ENCODE data around the gene ODC1.
"Not testable (repeated sequence)": the region's sequence is repeated elsewhere in the genome, so short reads cannot be mapped to it uniquely, and the experiment has no call there.

The ODC1 gene

DNA sequence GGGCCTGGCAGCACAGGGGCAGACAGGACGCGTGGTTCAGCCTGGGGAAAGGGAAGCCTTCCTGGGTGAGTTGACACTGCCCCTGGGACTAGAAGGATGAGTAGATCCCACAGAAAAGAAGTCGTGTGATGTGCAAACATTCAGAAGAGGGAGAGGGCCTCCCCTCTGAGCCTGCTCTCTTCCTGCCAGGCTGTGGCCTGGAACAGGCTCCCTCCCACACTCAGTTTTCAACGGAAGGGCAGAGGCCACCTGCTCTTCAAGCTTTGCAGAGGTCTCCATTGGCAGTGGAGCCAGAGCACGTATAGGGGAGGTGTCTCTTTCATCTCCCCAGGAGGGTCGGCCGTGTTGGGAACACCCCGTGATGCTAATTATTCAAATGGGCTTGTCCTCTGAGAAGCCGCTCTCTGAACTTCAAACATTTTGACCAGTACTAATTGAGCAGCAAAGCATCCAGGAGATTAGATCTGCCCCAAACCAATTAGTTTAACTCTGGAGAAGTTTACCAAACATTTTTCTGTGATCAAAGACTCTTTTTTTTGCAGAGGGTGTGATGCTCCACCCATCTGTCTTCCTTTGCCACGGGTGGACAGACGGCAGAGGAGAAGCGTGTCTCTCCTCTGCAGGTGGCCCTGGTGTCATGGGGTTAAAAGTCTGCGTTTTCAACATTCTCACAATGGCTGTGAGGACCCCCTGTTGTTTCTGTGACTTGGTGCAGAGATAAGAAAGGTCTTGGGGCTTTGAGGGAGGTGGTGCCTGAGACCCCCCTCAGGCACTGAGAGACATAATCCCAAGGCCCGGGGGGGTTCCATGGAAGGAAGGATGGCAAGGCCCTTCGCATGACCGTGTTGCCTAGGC lies 29.5 kb upstream of the ODC1 start:
- no peak for DNase-seq

DNA sequence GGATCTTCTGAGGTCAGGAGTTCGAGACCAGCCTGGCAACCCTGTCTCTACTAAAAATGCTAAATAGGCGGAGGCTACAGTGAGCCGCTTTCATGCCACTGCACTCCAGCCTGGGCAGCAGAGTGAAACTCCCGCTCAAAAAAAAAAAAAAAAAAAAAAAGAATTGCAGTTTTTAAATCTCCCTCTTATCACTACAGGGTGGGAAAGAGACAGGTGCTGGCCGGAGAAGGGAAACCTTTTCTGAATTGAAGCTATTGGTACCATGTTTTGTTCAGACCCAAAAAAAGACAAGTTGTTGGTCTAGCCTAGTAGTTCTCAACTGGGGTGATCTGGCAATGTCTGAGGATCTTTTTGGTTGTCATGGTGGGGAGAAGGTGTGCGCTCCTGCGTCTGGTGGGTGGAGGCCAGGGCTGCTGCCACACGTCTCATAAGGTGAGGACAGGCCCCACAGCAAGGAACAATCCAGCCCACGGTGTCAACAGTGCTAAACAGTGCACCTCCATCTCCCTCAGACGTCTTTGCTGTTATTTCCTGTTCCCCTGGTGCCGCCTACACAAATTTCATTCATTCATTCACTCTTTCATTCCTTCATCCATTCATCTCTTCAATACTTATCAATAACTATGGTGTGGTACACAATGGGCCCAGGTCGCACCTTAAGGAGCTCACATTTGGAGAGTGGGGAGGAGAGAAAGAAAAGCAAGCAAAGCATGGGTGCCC lies 28.8 kb upstream of the ODC1 start:
- DNase-seq = no peak

DNA sequence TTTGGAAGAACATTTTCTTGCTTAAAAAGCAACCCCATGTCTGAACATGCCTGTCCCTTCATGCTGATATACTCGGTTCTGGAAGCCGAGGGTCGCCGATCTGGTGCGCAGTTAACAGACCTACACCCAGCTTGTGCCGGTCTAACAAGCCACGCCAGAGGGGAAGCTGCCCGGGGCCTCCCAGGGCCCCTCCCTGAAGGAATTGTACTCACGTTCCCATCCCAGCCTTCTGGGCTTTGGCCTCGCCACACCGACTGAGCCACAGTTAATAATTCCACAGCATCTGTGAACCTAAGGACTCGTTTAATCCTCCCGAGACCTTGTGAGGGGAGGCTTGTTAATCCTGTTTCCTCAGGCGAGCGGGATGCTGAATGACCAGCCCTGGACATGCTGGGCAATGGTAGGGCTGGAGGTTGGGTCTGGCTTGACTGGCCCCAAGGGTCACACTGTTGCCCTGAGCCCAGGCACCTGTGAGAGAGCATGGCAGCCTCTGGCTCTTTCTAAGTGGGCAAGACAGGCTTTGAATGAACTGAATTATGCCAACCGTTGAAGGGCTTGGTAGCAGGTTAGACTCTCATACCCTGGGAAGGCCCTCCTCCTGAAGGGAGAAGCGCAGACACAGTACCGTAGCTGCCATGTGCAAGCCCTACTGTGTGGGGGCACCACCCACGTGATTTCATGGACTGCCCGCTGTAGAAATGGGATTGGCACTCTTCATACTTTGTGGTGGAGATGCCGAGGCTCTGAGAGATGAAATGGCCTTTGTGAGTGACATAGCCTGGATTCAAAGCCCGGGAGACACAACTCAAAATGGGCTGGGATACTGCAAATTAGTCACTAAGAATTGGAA lies 27.9 kb upstream of the ODC1 start:
- DNase-seq = no peak

DNA sequence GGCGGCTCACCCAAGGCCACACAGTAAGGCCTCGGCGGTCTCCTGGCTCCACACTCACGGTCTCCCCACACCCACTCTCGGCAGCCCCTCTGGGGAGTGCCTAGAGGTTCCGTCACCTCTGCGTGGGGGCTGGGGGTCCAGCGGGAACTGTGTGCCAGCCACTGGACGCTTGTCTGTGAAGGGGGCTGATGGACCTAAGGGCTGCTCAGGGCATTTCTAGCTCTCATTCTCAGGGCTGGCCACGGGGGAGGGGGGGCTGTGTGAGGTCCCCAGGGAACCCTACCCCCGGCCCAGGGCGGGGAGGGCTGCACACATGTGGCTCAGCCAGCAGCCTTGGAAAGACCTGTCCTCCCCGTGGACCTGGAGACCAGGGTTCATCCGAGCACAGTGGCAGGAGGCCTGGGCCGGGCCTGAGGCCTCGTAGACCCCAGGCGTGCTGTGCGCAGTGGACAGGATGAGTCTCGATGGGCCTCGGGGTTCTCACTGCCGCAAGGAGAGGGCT lies 27.1 kb upstream of the ODC1 start:
- no peak for DNase-seq

DNA sequence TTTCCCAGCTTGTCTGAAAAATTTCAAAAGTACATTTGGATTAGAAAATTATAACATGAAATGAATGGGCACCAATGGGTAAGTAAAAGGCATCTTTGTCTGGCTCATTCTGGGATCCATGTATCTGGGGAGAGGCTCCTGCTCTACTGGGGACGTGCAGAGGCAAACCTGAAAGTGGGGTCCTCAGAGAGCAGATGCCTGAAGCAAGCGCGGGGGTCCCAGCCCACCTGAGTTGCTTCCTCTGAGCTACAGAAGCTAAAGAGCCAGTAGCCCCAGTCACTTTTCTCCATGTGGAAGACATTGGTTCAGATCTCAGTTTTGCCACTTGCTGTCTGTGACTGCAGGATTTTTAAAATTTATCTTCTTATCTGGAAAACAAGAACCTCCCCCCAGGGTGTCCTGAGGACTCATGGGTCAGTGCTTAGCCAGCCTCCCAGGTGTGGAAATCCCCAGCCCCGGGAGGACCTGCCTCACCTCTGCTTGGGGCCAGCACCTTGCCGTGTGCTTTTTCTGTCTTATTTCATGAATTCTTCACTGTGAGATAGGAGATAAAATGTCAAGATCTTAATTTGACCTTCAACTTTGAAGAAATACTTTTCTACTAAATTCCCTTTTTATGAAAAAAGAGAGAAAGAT lies 25.1 kb upstream of the ODC1 start:
- DNase-seq = no peak

DNA sequence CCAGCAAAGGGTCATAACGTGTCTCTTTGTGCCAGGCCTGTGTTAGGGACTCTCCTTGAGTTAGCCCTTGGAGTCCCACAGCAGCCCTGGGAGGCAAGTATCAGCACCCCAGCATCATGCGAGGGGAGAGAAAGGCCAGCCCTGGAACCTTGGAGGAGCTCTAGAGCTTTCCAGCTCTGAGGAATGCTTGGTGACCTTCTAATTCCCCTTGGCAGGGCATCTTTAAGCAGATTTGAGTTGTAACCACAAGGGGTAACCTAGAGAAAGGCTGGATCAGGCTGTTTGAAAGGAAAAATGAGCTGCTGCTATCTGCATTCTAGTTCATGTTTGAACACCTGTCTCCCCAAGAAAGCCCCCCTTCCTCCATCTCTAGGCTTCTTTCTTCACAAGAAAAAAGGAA lies 23.8 kb upstream of the ODC1 start:
- DNase-seq = no peak

DNA sequence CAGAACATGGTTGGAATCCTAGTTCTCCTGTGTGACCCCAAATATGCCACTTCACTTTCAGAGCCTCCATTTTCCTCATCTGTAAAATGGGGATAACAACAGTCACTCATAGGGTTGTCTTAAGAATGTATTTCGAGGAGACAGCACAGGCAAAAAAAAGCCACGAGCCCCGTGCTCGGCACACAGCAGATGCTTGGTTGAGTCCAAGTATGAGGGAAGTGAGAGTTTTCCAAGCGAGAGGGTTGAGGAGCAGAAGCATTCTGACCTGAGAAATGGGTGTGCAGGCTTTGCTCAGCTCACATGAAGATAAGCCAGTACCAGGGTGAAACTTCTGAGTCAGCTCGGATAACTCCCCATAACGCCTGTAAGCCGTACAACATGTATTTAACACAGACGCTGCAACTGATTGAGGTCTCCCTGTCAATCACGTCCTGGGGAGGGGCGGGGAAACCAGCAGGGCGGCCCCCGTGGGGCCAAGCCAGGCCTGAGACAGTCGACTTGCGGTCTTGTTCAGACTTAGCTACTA lies 23.0 kb upstream of the ODC1 start:
- DNase-seq = no peak

DNA sequence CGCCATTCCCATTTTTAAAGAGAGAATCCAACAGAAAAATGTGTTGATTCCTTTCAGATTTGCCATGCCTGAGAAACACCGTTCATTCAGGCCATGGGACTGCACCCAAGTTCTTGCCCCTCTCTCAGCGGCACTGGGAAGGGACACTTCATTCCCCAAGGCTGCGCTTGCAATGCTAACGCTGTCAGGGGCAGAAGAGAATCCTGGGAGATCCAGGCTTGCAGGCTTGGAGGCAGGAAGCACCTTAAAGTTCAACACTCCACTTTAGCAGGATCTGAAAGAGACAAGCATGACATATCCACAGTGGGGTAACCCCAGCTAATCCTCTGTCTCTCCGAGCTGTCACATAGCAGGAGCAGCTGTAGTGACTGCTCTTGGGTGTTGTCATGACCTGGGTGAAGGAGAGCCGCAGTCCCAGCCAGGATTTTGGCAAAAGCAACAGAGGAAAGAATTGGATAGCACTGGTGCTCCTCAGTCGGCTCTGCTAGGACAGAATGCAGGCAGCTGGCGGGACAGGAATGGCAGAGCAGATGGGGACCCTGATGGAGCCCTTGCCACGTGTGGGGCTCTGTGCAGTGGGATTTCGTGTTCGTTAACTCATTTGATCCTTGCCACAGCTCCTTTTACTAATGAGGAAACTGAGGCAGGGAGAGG lies 22.0 kb upstream of the ODC1 start:
- no peak for DNase-seq

DNA sequence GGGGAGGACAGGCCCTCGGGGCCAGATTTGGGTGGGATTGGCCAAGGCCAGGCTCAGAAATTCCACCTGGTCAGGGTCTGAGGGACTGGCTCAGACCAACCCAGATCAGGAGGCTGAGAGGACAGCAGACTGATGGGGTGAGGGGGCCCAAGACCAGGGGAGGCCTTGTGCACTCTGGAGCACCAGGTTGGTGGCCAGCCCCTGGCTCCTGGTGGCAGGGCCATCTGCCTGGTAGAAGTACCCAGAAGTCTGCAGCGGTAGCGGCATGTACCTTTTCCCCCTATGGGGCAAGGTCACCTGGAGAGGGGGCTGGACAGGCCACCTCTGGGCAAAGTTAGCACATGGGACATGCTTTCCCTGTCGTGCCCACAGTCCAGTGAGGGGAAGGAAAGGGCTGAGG lies 21.2 kb upstream of the ODC1 start:
- no peak for DNase-seq

DNA sequence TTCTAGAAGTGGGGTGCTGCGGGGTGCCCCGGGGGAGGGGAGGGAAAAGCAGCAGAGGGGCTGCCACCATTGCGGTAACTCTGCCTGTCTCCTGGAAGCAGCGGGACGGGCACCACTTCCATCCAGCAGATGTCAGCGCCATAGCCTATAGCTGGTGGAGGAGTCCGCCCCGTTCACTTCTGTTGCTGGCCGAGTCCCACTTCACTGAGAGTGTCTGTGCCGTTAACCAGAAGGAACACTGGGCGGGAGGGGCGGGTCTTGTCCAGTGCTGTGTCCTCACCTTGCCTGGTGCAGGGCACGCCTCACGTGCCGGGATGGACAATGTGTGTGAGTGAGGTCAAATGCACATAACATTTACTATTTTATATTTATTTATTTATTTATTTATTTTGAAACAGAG lies 19.3 kb upstream of the ODC1 start:
- no peak for DNase-seq

DNA sequence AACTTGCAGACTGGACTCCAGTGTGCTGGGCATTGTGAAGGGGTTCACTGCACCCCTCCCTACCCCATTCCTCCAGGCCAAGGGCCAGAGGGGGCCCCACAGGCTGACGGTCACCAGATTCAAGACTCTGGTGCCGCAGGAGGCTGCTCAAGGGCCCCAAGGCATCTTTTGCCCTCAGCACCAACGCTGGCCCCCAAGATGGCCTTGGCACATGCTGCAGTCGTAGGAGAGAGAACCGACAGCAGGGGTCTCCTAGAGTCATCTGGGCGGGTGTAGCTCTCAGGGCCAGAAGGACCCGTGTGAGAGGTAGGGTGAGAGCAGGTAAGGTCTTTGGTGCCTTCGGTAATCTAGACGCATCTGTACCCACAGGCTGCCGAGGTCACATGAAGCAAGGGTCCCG lies 18.7 kb upstream of the ODC1 start:
- no peak for DNase-seq

DNA sequence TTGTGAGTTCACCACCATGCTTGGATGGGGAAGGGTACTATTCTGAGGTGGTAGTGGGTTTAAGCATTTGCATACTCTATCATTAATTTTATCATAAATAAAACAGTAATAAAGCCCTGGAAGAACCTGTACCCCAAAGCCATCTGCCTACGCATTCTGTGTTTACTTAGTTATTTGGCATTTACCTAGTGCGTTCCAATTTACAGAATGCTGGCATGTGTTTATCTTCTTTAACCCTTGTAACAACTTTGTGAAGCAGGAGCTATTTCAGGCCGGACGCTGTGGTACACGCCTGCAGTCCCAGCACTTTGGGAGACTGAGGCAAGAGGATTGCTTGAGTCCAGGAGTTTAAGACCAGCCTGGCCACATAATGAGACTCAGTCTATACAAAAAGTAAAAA lies 17.8 kb upstream of the ODC1 start:
- DNase-seq = no peak

DNA sequence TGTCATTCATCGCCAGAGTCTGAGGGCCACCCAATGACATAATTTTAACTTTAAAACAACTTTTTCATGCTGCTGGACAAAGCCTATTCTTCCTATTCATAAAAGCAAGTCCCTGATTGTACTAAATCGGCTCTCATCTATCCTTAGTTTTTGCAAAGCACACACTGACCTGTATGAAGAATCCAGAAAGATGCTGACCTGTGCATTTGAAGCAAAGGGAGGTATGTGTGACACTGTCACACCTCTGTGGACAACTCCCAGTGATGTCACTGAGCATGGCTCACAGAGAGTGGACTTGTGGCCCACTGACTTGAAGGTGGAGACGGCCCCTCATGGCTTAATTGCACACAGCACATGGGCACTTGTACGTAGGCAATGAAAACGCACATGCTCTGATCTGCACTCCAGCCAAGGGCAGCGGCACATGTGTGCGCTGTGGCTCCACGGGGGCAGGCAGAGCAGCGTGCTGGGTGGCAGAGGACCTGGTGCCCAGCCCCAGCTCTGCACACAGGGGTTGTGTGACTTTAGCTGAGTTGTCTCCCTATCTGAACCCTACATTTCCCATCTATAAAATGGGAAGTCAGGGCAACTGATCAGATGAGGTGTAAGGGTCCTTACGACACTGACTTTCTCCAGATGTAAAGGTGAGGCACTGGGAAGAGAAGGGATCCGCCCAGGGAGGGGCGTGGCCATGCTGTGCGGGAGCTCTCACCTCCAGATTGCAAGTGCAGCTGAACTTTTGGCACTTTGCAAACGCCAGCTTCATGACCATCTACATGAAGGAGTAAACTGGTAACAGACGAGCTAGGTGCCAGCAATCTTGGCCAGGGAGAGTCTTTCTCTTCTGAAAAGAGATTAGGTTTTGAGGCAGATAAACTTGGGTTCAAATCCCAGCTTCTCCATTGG lies 14.3 kb upstream of the ODC1 start:
- DNase-seq = no peak

DNA sequence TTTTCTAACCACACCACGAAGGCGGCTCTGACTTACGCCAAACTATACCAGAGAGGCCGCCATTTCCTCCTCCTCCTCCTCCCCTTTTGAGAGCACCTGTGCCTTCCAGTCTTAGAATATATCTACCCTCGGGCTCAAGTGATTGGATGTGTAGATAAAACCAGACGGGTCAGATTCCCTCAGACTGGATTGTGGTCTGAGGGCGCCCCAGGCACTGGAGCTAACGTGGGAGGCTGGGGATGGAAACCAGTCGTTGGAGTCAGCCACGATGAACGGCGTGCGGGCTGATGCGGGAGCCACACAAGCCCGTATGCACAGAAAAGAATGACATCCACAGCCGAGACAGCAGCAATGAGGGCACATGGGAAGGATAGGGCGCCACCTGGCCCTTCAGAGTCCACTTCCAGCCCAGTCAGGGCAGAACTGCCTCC lies 12.3 kb upstream of the ODC1 start:
- DNase-seq = no peak

DNA sequence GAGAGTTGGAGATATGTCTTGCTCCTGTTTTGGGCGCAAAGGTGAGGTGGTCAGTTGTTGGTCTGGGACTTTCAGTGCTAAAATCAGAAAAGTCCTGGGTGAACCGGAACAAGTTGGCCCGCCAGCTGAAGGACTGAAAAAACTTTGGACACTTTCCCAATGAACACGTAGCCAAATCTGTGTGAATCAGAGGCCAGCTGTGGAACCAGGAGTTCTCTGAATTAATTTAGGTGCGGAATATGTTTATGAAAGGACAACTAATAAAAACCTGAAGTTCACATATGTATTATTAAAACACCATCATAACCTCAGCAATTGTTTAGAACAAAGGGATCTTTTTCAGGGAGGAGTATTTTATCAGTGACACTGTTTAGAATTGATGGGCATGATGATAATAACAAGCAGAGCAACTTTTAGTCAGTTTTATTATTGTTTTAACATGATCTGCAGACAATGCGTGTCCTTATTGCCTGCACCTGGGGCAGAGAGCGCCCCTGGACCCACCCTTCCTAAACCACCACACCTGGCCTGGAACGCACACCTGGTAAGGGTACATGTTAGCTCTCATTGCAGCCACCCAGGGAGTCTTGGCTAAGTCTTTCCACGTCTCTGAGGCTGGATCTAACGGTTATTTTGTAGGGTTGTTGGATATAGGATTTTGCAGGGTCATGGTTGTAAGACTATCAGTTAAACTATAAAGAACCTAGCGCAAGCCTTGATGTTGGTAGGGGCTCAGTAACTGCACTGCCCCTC lies 9.9 kb upstream of the ODC1 start:
- no peak for DNase-seq

DNA sequence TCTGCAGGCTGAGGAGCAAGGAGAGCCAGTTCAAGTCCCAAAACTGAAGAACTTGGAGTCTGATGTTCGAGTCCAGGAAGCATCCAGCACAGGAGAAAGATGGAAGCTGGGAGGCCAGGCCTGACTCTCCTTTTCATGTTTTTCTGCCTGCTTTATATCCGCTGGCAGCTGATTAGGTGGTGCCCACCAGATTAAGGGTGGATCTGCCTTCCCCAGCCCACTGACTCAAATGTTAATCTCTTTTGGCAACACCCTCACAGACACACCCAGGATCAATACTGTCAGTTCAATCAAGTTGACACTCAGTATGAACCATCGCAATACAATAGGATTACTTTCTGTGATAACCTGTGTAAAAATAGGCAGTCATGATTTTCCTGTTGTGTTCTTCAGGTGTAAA lies 9.1 kb upstream of the ODC1 start:
- not testable (repeated sequence) for DNase-seq

DNA sequence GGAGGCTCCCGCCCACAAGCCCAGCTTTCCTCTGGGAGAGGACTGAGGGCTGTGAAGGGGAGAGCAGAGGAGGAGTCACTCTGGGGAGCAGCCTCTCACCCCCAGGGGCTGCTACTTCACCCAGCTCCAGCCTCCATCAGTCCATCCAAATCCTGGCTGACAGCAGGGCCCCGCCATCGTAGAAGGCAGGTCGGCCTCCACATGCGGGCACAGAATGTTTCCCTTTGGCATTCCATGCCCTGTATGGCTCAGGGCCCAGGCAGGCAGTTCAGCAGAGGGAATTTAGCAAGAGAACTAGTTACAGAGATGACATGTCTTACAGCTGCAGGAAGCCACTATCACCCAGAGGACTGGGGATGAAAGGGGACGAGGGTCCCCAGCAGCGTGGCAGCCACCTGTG lies 6.4 kb upstream of the ODC1 start:
- no peak for DNase-seq

DNA sequence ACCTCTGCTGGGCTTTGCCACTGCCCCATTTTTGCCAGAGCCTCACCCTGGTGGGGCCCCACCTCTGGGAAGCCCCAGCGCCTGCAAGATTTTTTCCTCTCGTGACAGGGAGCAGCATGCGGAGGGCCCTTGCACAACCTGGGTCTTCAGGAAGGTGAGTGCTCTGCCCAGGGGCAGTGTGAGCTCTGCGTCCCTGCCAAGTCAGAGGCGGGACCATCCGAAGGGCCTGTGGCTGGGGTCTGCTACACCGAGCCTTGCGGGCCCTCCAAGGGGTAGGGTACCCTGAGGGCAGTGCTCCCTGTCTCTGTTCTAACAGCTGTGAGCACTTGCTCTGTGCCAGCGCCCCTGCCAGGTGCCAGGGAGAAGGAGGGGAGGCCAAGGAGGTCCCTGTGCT lies 5.8 kb upstream of the ODC1 start:
- DNase-seq = no peak

DNA sequence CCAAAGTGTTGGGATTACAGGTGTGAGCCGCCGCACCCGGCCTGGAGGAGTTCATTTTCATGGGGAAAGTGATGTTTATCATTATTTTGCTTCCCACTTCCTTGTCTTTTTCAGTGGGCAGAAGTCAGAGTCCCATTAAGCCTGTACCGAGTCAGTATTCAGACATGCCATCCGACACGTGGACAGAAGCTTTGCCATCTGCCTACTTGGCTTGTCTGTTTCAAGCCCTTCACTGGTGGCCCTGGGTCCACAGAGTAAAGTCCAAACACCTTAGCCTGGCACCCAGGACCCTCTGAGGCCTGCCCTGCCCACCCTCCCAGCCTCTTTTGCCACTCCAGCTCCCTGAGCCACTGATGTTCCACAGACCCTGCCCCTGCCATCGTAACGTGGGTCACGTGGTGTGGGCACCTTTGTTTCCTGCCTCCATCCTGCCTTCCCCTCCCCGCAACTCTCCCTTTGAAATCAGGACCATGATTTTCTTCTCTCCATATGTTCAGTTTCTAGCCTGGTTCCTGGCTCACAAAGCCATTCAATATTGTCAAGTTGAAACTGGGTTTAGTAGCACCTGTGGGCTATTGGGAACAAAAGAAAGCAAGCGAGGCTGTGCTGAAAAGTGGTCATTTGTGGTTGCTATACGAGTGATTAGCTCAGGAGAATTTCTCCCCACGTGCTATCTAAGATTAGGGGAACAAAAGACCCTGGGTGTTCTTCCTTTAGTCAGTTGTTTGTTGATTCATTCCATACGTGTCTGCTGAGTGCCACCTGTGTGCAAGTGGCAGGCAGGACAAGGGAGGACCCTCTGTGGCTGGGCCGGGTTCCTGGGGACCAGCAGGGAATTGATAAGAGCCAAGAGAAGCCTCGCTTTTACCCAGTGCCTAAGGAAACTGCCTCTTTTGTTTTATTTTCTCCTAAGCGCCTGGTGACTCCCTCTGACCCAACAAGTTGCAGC lies 5.1 kb upstream of the ODC1 start:
- no peak for DNase-seq

Data from activated CD4-positive, CD25-positive, alpha-beta regulatory T cell treated with anti-CD3 and anti-CD28 coated beads, Interleukin-2, amount 50 U/mL, for 72 hours (primary cell).